ENCODE measurements around the gene ZFP36.

Gene ZFP36

GRCh38 chr19:39384839-39385568, 21.6 kb upstream of the ZFP36 start:
- no peak for DNase-seq (ENCODE audit: low read depth in 2 of 2)

GRCh38 chr19:39385629-39386411, 20.8 kb upstream of the ZFP36 start:
- no peak for DNase-seq (ENCODE audit: low read depth in 2 of 2)

- DNase-seq (ENCODE audit: low read depth in 2 of 2): no peak
These were observed 20.1 kb upstream of the ZFP36 start for GRCh38 chr19:39386557-39386956.

DNA sequence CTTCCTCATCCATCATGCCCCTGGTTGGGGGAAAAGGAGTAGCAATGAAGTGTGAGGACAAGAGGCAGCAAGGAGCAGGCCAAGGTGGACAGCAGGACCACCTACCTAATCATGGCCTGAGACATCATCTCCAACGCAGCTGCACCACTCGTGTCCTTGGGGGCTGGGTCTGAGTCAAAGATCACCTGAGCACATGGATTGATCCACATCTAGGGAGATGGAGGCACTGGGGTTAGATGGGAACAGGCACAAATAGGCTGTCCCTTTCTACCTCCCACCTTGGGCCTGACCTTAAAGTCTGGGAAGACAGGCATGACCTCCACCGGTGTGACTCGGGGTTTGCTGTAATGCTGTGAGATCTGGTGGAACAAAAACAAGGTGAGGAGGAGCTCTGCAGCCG, 18.0 kb upstream of the ZFP36 start:
- no peak for DNase-seq (ENCODE audit: low read depth in 2 of 2)

GRCh38 chr19:39389631-39390414, 16.8 kb upstream of the ZFP36 start:
- DNase-seq (ENCODE audit: low read depth in 2 of 2): no peak

DNA sequence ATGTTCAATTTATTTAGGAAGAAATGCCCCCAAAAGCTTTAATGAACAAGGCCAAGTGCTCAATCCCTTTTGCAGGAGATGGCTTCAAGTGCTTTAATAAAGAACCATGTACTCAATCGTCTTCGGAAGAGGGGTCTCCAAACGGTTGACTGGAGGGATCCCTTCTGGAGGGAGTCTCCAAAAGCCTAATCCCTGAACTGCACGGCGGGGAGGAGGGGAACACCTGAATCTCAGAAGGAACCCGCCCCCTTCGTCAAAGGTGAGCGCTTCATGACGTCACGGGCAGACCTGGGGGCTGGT, 16.2 kb upstream of the ZFP36 start:
- no peak for DNase-seq (ENCODE audit: low read depth in 2 of 2)

DNA sequence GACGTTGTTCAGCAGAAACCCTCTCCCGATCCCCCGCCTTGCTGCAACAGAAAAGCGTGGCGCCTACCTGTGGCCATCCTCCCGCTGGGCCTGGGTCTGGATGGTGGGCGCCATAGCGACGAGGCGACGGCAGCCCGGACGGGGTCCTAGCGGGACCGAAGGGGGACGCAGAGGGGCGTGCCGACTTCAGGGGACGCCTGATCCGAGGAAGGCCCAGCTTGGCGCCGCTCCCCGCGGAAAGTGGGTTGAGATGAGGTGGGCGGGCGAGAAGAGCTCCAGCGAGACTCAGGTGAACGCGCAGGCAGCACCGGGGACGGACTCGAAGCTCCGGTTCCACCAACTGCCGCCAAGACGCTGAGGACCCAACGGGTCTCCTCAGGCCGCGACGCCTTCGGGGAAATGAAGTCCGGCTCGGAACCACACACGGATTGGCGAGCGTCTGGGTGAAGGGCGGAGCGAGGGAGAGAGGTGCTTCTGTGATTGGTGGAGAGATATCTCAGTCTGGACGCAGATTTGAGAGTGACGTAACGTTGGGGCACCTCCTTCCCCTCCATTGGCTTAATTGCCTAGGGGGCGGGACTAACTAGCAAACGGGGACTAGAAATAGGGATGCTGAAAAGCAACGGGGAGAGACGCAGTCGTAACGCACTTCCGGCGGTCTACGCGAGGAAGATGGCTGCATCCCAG, 15.8 kb upstream of the ZFP36 start, which contains the start of the genes MED29 and PAF1:
MED29 (plus strand) TSS at position 628 of the 687 bp plus-strand sequence; CDS start at position 673, 45 bp downstream.
PAF1 (minus strand) TSS at position 356 of the 687 bp plus-strand sequence; CDS start at position 114, 242 bp downstream.
- peak; percentile 99 for DNase-seq (ENCODE audit: low read depth in 2 of 2)

- DNase-seq (ENCODE audit: low read depth in 2 of 2): no peak
These were observed 9.0 kb upstream of the ZFP36 start for GRCh38 chr19:39397360-39398296.

- DNase-seq (ENCODE audit: low read depth in 2 of 2): no peak
These were observed 8.3 kb upstream of the ZFP36 start for GRCh38 chr19:39398297-39398864.

DNA sequence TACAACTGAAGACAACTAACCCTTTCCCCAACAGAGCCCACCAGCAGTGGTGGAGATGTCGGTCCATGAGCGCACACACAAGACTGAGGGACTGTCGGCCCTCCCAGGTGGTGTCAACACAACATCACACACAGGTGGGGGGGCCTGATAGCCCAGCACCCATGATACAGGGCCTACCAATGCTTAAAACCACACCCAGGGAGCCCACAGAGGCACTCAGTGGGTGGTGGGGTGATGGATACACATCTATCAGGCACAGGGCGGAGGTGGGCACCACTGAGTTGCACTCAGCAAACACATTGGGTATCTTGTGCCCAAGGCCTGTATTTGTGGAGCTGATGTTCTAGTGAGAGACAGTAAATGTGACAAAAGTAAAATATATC, 7.0 kb upstream of the ZFP36 start:
- DNase-seq (ENCODE audit: low read depth in 2 of 2): no peak

DNA sequence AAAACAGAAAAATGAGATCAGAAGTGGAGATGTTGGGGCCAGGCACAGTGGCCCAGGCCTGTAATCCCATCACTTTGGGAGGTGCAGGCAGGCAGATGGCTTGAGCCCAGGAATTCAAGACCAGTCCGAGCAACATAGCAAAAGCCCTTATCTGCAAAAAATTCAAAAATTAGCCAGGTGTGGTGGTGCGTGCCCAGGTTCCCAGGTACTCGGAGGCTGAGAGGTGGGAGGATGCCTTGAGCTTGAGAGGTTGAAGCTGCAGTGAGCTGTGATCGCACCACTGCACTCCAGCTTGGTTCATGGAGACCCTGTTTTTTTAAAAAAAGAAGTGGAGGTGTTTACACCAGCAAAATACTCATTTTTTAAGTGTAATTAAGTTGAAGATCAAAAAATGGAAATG, 6.6 kb upstream of the ZFP36 start:
- DNase-seq (ENCODE audit: low read depth in 2 of 2): no peak

GRCh38 chr19:39401070-39401548, 5.5 kb upstream of the ZFP36 start:
- DNase-seq (ENCODE audit: low read depth in 2 of 2): no peak

DNA sequence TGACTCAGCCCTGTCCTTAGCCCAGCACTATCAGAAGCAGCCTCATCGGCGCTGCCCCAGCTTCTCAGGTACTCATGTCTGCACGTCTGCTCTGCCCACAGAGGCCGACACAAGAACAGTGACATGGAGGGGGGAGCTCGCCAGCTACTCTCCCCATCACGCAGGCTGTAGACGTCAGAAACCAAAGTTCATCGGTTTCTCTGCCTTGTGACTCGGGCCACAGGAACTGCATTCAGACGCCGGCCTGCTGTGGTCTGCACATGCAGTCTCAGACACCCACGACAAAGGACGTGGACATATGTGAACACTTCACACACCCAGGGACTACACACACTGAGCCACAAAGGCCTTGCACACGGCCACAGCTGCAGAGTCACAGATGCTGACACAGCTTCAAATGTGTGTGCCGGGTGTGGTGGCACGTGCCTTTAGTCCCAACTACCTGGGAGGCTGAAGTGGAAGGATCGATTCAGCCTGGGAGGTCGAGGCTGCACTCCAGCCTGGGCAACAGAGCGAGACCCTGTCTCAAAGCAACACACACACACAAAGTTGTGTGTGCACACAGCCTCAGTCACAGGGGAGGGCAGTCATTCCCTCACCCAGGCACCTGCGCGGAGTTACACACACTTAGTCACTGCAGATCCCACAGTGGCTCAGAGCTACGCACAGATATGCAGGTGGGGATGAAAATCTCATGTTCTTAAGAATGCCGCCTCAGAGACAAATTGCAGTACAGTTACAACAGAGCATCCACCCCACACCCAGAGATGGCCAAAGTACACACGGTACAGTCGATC, 4.9 kb upstream of the ZFP36 start:
- DNase-seq (ENCODE audit: low read depth in 2 of 2): no peak

DNA sequence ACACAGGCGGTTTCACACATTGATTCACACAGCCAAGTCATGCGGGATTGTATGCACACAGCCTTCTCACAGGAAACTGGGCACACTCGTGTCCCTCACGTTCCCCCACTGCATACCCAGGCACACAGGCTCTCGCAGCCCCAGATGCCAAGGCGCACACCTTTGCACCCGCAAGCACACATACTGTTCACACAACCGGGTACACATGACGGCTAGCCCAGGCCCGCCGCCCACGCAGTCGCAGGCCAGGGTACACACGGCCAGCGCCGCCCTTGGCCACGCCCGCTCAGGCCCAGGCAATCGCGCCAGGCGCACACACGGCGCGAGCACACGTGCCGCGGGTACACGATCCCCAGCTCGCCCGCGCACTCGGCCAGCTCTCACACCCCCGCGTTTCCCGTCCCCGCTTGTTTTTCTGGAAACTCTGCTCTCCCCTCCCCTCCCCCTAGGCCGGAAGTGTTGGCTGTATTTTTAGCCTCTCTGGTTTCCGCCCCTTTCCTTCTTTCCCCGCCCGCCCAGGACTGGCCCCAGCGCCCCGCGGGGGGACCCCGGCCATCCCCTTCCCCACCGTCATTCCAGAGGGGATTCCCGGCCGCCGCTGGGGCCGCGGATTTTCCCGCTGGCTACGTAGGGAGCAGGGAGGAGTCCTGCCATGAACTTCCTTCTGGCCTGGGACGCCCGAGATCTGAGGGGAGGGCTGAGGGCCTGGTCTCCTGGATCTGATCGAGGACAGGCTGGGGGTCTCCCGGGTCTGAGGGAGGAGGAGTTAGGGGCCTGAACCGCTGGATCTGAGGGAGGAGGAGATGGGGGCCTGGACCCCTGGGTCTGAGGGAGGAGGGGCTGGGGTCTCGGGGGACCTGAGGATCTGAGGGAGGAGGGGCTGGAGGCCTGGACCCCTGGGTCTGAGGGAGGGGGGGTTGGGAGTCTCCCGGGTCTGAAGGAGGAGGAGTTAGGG, 4.0 kb upstream of the ZFP36 start:
- DNase-seq (ENCODE audit: low read depth in 2 of 2): peak; percentile 73 to 76

DNA sequence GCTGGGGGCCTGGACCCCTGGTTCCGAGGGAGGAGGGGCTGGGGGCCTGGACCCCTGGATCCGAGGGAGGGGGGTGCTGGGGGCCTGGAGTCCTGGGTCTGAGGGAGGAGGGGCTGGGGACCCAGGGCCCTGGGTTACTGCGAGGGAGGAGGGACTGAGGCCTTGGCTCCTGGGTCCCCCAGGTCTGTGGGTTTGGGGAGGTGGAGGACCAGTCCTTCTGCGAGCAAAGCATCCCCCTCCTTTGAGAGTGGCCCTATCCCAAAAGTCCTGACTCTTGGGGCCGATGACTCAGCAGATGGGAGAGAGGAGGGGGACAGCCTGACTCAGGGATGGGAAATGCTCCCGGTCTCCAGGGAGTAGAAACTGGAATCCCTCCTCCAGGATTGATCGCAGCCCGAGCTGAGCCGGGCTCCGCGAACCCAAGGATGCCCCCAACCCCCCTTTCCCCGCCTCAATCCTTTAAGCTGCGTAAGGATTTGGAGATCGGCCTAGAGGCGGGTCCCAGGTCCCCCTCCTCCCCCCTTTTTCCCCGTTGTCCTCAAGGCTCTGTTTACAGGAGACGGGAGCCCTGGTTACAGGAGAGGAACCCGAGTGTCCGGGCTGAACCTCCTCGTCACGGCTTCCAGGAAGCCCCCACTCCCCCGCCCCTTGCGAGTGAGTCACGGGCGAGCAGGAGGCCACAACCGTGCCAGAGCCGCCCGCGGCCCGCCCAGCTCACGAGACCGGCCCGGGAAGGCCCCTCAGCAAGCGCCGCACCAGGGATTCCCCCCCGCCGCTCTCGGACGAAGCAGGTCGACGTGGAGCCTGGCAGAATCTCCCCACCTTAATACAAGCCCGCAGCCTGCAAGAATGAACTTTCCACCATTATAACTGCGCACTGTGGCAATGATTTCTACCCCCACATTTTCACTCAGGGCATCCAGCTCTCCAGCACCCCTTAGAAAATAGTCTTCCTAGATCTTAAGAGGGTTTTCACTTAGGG, 3.0 kb upstream of the ZFP36 start:
- DNase-seq (ENCODE audit: low read depth in 2 of 2): peak; percentile 99

GRCh38 chr19:39405261-39405957, 1.2 kb upstream of the ZFP36 start:
- DNase-seq (ENCODE audit: low read depth in 2 of 2): no peak
